ENCODE results near the gene ZNF263. TPM values are rescaled to one million over a fixed set of nuclear protein-coding genes. Genes with fewer than 3 reads are reported as not detected.

ZNF263 gene
- total RNA-seq (ENCODE audit: low replicate concordance), result 17.1 and 35.3 TPM in 2 replicates

DNA sequence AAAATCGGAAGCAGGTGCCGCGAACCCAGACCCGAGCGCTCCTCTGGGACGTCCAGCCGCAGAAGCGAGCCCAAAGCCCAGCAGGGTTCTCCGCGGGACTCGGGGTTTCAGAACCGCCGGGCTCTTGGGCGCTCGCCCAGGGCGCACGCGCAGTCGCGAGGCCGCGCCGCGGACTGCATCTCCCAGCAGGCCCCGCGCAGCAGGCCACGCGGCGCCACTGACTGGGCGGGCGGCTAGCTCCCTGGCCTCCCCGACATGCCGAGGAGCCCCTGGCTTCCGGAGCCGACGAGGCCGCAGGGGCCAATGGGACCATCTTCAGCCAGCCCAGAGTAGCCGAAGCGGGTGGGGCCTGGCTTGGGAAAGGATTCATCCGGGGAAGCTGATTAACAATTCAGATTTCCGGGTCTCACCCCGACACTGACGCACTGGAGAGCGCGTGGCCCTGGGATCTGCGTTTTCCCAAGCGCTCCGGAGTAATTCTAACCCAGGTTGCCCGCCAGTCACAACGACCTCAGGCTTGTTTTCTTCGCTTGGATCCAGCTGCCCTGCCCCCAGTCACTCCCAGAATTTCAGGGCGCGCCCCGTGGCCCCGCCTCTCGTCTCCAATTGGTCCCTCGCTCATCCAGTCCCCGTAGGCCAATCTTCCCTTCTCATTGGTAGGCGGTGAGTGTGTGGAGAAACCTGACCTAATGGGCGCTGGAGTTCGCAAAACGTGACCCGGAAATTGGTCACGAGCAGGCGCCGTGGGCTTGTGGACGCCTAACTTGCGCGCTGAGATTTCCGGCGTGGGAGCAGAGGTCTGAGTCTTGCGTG is at the start of gene ZNF263:
ZNF263 (plus strand) TSS at position 762 of the 813 bp plus-strand sequence. CDS start 328 bp downstream, outside the sequence.

DNA sequence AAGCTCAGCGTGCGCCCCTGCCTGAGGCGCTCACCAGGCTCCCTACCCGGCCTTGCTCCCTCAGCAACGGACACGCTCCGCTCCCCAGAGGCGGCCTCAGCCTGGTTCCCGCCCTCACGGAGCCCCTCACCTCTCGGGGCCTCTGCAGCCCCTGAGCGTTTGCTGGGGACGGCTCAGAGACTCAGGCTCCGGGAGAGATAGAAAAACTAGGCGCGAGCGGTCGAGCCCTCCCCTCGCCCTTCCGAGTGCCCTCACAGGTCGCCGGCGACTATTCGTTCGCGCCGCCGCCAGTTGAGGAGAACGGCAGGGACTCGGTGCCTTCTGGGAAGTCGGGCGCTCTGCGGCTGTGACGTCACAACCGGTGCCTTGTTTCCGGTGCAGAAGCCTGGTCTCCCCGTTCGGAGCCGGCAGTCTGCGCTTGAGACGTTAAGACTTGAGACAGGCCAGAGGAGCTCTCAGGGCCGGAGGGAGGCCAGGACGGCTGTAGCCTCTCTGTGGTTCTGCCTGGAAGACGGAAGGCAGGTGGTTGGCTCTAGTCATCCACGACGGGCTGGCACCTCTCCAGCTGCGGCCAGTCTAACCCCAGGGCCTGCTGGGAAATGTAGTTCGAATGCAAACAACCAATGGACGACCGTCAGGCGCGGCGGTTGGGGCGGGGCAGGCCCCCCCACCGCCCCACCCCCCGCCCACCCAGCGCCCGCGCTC is 48.3 kb upstream of the ZNF263 start, which contains the start of gene ZNF200:
ZNF200 (minus strand) TSS at position 302 of the 705 bp plus-strand sequence. CDS start 1,403 bp downstream, outside the sequence.

DNA sequence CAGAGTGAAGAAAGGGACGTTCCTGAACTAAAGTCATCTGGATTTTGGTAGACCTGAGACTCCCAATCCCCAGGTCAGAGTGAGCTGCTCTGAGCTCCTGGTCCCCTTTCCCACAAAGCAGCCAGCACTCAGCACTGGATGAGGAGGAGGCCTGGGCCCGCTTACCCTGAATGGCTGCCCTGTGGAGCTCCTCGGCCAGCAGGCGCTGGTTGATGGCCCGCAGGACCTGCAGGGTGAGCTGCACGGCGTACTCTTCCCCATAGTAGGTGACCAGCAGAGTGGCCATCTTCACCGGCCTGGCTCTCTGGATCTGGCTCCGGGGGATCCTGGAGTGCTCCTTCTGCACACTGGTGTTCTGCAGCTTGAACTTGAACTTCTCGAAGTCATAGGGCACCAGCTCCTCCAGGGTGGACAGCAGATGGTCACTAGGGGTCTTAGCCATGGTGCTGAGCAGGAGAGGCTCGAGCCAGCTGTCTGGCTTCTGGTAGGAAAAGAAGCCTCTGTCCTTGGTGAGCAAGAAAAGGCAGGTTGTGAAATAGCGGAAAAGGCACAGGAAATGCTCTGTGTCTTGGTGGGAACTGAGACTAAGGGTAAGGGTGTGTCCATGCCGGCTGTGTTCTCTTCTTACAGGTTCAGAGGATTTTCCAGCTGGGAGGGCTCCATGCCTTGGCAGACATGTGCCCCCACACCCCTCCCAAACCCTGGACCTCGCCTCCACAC is 27.0 kb upstream of the ZNF263 start, which contains the start of gene MEFV:
MEFV (minus strand) TSS at position 488 of the 720 bp plus-strand sequence; CDS start at position 442, 46 bp downstream.

DNA sequence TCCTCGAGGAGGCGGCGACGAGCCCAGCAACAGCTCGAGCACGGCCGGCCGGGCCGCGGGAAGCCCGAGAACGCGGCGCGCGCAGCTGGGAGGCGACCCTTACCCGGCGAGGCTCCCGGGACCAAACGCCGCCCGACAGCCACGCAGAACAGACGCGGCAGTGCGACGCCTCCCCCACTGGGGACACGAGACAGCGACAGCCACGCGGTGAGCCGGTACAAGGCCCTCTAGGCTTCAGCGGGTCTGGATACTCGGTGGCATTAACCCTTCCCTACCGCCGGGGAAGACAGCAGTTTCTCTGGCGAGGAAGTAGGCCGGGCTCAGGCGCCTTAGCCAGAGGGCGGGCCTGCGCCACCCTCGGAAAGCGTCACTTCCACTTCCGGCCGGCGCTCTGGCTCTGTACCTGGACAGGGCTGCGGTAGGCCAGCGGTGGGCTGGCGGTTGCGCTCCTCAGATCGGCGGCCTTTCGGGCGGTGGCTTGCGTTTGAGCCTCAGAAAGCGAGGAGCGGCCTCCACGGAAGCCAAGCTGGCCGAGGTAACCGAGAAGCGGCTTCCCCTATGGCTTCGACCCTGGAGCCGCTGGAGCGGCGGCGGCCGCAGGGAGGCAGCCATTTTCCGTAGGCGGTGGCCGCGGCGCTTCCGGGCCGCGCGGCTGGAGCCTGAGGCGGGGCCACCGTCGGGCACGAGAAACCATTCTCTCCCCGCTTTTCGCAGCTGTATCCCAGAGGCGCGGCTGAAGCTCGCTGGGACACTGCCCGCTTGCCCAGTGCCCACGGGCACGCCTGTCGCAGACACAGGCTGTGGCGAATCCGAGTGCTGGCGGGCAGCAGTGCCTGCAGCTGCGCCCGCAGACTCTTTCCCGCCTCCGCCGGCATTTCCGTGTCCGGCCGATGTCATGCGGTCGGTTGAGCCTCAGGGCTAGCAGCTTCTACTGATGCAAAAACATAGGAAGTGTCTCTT is 22.1 kb downstream of the ZNF263 start, which contains the start of the genes TIGD7 and ZNF75A:
TIGD7 (minus strand) TSS at position 322 of the 960 bp plus-strand sequence. CDS start 4,816 bp downstream, outside the sequence.
ZNF75A (plus strand) TSS at position 389 of the 960 bp plus-strand sequence. CDS start 2,932 bp downstream, outside the sequence.

Other genes with a start within 250 kb of the ZNF263 start
- under 0.01 and 0.08 TPM in 2 replicates for gene BICDL2, start 246.5 kb upstream of the ZNF263 start, total RNA-seq (ENCODE audit: low replicate concordance)
- gene MMP25, start 236.9 kb upstream of the ZNF263 start, total RNA-seq (ENCODE audit: low replicate concordance), result under 0.01 TPM in 1 of 2 replicates, not detected in the other
- 7.4 and 41.0 TPM in 2 replicates for gene IL32, start 217.9 kb upstream of the ZNF263 start, total RNA-seq (ENCODE audit: low replicate concordance)
- gene ZSCAN10, start 184.2 kb upstream of the ZNF263 start, total RNA-seq (ENCODE audit: low replicate concordance), result not detected in 2 replicates
- 9.8 and 14.8 TPM in 2 replicates for gene ZNF205, start 170.9 kb upstream of the ZNF263 start, total RNA-seq (ENCODE audit: low replicate concordance)
- gene ZNF213, start 148.5 kb upstream of the ZNF263 start, total RNA-seq (ENCODE audit: low replicate concordance), result 0.70 and 4.1 TPM in 2 replicates
- gene OR1F1, start 95.3 kb upstream of the ZNF263 start, total RNA-seq (ENCODE audit: low replicate concordance), result not detected in 2 replicates
- gene ZNF200, start 48.3 kb upstream of the ZNF263 start, total RNA-seq (ENCODE audit: low replicate concordance), result 5.1 and 8.0 TPM in 2 replicates
- 0.15 TPM in 1 of 2 replicates, not detected in the other for gene MEFV, start 26.9 kb upstream of the ZNF263 start, total RNA-seq (ENCODE audit: low replicate concordance)
- gene TIGD7, start 21.9 kb downstream of the ZNF263 start, total RNA-seq (ENCODE audit: low replicate concordance), result 3.9 and 4.7 TPM in 2 replicates
- gene ZNF75A, start 22.0 kb downstream of the ZNF263 start, total RNA-seq (ENCODE audit: low replicate concordance), result 9.7 and 16.1 TPM in 2 replicates
- gene OR2C1, start 72.4 kb downstream of the ZNF263 start, total RNA-seq (ENCODE audit: low replicate concordance), result 0.08 and 0.23 TPM in 2 replicates
- 4.4 and 9.1 TPM in 2 replicates for gene ZSCAN32, start 117.5 kb downstream of the ZNF263 start, total RNA-seq (ENCODE audit: low replicate concordance)
- gene ZNF174, start 117.7 kb downstream of the ZNF263 start, total RNA-seq (ENCODE audit: low replicate concordance), result 2.0 and 4.9 TPM in 2 replicates
- 1.1 and 3.1 TPM in 2 replicates for gene ZNF597, start 160.0 kb downstream of the ZNF263 start, total RNA-seq (ENCODE audit: low replicate concordance)
- gene NAA60, start 160.2 kb downstream of the ZNF263 start, total RNA-seq (ENCODE audit: low replicate concordance), result 10.2 and 10.4 TPM in 2 replicates
- gene C16orf90, start 212.0 kb downstream of the ZNF263 start, total RNA-seq (ENCODE audit: low replicate concordance), result not detected in 2 replicates
- gene CLUAP1, start 217.5 kb downstream of the ZNF263 start, total RNA-seq (ENCODE audit: low replicate concordance), result 17.1 and 49.1 TPM in 2 replicates